RWPE2 (cell line): ENCODE results near the gene SMURF1.
"Not testable (repeated sequence)": the region's sequence is repeated elsewhere in the genome, so short reads cannot be mapped to it uniquely, and the experiment has no call there.

ENCODE experiments used
- ATAC-seq: fragments of 200-7000 bp; cut with Tn5 transposase; 3 replicates; pipeline ENCODE4 v1.9.1; 2021; ENCODE audit warnings: low read depth
- DNase-seq: peaks from one replicate; pipeline ENCODE4 v3.0.0-alpha.2; 2020; ENCODE audit warnings: low spot score
- H3K27ac ChIP-seq: fragments of 450-650 bp; 2 replicates; pipeline ENCODE4 v1.5.1; 2017; ENCODE audit warnings: mild to moderate bottlenecking; ENCODE audit not compliant: poor library complexity, severe bottlenecking
- H3K27me3 ChIP-seq: fragments of 250-450 bp; sonication (Bioruptor Pico); 2 replicates; pipeline ENCODE4 v1.5.1; 2021; ENCODE audit warnings: mild to moderate bottlenecking, moderate library complexity; ENCODE audit not compliant: insufficient read depth, poor library complexity, severe bottlenecking
- H3K36me3 ChIP-seq: fragments of 250-450 bp; sonication (Bioruptor Pico); 2 replicates; pipeline ENCODE4 v1.5.1; 2020; ENCODE audit warnings: low read depth, mild to moderate bottlenecking, moderate library complexity
- H3K4me1 ChIP-seq: fragments of 250-450 bp; sonication (Bioruptor Pico); 2 replicates; pipeline ENCODE4 v1.5.1; 2021; ENCODE audit warnings: mild to moderate bottlenecking, moderate library complexity; ENCODE audit not compliant: insufficient read depth, poor library complexity, severe bottlenecking
- H3K4me3 ChIP-seq: fragments of 250-450 bp; sonication (Bioruptor Pico); 2 replicates; pipeline ENCODE4 v1.5.1; 2021; ENCODE audit warnings: mild to moderate bottlenecking, moderate library complexity; ENCODE audit not compliant: severe bottlenecking
- H3K9me3 ChIP-seq: fragments of 250-450 bp; sonication (Bioruptor Pico); 2 replicates; pipeline ENCODE4 v1.5.1; 2021; ENCODE audit warnings: mild to moderate bottlenecking, moderate library complexity; ENCODE audit not compliant: severe bottlenecking
- CTCF ChIP-seq: fragments of 450-650 bp; IDR thresholded peaks from one replicate; pipeline ENCODE4 v1.5.1; 2017; ENCODE audit warnings: mild to moderate bottlenecking, moderate library complexity; ENCODE audit not compliant: poor library complexity, severe bottlenecking

Gene SMURF1

GRCh38 chr7:99050971-99051370 is 92.9 kb downstream of the SMURF1 start:
- TF ChIP-seq CTCF: no peak
- H3K27ac ChIP-seq: peak overlapping the region; percentile 30
- no peaks in the 10 kb centered on the region for H3K9me3 ChIP-seq
- no peak overlapping the region for H3K4me3 ChIP-seq
- H3K27me3 ChIP-seq: no peaks in the 10 kb centered on the region
- DNase-seq: no peak
- no peak for ATAC-seq
- peaks cover 89% of the 10 kb centered on the region for H3K36me3 ChIP-seq
- peaks cover 14% of the 10 kb centered on the region for H3K4me1 ChIP-seq

- Histone ChIP-seq H3K9me3 (no peaks in the 10 kb centered on the region), H3K27ac (no peak overlapping the region), H3K4me3 (no peak overlapping the region), H3K36me3 (peaks cover 92% of the 10 kb centered on the region), H3K27me3 (no peaks in the 10 kb centered on the region), H3K4me1 (peaks cover 14% of the 10 kb centered on the region)
- DNase-seq (no peak), ATAC-seq (no peak)
- TF ChIP-seq CTCF: no peak
These were observed 96.3 kb downstream of the SMURF1 start for GRCh38 chr7:99047526-99048077.

- DNase-seq: no peak
- TF ChIP-seq CTCF: no peak
- Histone ChIP-seq H3K4me1 (peaks cover 14% of the 10 kb centered on the region), H3K4me3 (no peak overlapping the region), H3K27ac (no peak overlapping the region), H3K27me3 (no peaks in the 10 kb centered on the region), H3K9me3 (no peaks in the 10 kb centered on the region), H3K36me3 (peaks cover 94% of the 10 kb centered on the region)
- no peak for ATAC-seq
These were observed 97.2 kb downstream of the SMURF1 start for GRCh38 chr7:99046722-99047121.

- not testable (repeated sequence) for ATAC-seq, DNase-seq, H3K27ac ChIP-seq, H3K4me3 ChIP-seq, H3K27me3 ChIP-seq, H3K9me3 ChIP-seq
- Histone ChIP-seq H3K4me1 (peaks cover 11% of the 10 kb centered on the region), H3K36me3 (peaks cover 94% of the 10 kb centered on the region)
These were observed 97.6 kb downstream of the SMURF1 start for GRCh38 chr7:99046262-99046661.

- DNase-seq, H3K4me3 ChIP-seq, H3K4me1 ChIP-seq, H3K27ac ChIP-seq, H3K9me3 ChIP-seq, ATAC-seq, H3K27me3 ChIP-seq: not testable (repeated sequence)
- H3K36me3 ChIP-seq: peaks cover 96% of the 10 kb centered on the region
These were observed 99.0 kb downstream of the SMURF1 start for GRCh38 chr7:99044858-99045257.

- no peaks in the 10 kb centered on the region for H3K4me1 ChIP-seq
- DNase-seq (no peak), ATAC-seq (no peak)
- no peak overlapping the region for H3K4me3 ChIP-seq
- no peaks in the 10 kb centered on the region for H3K27me3 ChIP-seq
- peaks cover 91% of the 10 kb centered on the region for H3K36me3 ChIP-seq
- TF ChIP-seq CTCF: no peak
- peak overlapping the region; percentile 42 for H3K27ac ChIP-seq
- no peaks in the 10 kb centered on the region for H3K9me3 ChIP-seq
These were observed 101.0 kb downstream of the SMURF1 start for GRCh38 chr7:99042957-99043356.
